Activated CD4-positive, alpha-beta T cell treated with anti-CD3 and anti-CD28 coated beads, Interleukin-2, Interleukin-6, amounts not matched to agents 100 ng/mL and 50 ng/mL, durations not matched to agents 16 hours and 8 hours (primary cell): ENCODE measurements around the gene SNRNP27.

Source experiments
- DNase-seq: peaks from one replicate; pipeline ENCODE4 v3.0.0-alpha.2; 2020

SNRNP27 gene

DNA sequence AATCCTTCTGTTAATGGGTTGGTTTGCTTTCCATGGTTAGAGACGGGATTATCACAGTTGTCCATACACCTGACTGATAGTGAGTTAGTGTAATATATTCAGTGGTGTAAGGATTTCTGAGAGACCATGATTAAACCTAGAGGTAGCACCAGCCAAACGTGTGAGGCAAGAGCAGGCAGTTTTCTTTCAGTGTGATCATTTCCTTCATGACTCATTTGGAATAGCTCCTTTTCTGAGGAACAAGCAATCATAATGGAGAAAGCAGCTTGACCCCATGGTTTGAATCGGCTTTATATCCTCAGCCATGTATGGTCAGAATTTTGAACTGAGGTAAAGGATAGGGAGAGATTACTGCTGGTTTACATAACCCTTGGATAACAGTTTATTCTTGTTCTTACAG is 24.1 kb downstream of the SNRNP27 start:
- no peak for DNase-seq

DNA sequence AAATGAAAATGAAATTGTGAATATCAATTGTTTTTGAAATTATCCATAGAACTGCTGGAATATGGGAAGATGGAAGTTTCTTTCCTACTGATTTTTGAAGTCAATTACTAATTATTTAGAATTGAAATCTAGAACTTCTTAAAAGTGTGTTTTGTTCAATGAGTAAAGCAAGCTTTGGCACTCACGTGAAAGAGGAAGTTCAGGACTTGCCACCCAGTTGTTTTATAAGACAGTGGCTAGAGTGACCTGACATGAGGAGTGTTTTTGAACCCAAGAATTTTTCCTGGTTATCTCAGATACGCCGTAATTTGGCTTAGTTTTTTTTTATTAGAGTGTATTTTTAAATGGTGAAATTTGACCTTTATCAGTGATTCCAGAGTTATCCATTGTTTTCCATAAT is 24.6 kb downstream of the SNRNP27 start:
- no peak for DNase-seq

DNA sequence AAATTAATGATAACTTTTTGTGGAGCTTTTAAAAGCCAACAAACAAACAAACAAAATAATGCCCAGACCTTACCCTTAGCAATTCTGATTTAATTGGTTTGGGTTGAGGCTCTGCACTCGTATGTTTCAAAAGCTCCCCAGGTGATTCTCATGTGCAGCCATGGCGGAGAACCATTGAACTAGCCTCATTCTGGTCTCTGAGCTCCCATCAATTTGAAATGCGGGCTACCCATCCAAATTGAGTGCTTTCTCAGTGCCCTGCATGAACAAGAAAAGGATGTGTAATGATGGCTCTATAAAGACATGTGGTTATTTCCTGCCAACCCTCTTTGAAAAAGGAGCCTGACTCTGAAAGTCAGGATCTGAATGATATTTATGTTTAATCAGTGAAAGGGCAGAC is 29.4 kb downstream of the SNRNP27 start:
- no peak for DNase-seq

DNA sequence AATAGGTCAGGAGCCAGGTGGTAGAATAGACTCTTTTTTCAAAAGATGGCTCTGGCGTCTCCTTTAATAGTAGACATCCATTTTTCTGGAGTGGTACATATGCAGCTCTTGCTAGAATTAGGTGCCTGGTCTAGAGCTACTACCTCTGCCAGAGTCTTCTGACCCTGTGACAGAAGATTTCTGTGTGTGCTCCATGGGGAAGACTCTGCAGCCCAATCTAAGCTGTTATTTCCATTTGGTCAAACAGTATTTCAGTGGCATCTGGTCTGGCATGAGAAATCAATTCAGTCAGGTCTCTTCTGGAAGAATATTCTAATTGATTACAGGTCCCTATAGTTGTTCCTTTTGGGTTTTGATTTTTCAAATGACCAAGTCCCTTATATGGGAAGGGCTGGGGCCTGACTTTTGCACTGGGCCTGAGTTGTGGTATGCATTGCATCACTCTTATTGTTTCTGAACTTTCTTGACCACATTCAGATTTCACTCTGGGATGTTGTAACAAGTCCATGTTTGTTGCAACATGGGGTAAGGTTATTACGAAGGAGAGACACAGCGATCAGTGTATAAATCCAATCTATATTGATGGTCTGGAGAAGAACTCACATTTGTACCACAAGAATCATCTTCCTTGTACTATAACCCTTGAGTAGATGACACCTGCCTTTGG is 33.2 kb downstream of the SNRNP27 start:
- DNase-seq: no peak

DNA sequence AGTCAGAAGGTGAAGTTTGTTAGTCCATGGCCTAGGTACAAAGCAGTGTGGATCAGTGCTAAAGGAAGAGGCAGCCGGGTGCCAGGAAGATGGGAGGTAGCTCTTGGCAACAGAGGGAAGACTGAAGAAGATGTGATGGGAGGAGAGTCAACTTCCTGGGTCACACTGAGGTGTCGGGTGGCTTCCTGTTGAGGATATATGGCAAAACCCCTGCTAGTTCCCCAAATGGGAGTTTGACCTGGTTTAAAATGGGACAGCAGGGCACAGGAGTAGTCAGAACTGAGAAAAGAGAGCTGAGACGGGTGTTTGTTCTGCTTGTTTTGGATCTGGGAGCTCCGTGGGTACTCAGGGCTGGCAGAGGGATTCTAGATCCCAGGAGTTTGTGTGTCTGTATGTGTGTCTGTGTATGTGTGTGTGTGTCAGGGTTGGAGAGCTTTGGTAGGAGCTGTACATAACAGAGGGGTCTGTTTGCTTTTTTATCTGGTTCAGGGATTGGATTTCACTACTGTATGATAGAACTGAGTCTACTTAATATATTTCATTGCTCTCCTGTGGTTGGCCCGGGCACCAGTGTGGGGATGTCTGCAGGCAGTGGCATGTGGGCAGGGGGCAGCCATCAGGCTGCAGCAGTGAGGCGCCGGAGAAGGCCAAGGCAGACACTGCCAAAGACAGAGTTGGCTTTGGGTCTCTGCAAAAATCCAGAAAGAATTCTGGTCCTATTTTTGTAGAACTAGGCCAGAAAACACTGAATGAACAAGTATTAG is 38.3 kb downstream of the SNRNP27 start:
- no peak for DNase-seq

DNA sequence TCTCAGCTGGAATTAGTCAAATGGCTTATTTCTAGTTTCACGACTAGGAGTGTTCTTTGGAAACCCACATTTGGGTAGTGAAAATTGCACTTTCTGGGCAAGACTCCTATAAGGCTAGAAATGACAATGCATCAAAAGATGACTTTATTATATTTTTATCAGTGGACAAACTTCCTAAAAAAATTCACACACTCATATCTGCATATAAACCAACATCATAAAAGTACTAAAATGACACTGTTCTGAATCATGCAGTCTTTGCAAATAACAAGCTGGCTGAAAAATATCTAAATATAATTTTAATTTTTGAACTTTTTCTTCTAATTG is 38.8 kb downstream of the SNRNP27 start:
- peak; percentile 48 for DNase-seq

DNA sequence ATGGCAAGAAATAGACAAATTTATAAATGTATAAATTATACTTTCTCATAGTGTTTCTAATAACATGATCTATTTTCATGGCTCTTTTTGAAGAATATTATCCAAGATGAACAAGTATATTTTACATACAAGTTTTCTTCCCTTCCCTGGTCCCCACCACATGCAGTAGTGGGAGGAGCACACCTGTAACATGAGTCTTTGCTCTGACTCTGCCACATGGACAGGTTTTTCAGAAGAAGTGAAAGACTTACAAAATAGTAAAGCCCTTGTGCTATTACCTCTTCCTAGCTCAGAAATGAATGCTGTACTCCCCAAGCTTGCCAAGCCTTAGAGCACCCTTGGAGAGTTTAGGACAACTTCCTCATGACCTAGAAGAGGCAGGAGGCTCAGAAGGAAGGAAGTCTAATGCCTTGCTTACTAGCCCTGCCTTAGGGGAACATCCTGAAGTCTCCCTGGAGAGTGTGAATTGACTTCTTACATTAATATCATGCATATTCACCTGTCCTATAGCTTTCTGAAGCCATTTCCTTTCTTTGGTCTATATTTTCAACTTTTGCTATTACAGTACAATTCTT is 39.6 kb downstream of the SNRNP27 start:
- no peak for DNase-seq

DNA sequence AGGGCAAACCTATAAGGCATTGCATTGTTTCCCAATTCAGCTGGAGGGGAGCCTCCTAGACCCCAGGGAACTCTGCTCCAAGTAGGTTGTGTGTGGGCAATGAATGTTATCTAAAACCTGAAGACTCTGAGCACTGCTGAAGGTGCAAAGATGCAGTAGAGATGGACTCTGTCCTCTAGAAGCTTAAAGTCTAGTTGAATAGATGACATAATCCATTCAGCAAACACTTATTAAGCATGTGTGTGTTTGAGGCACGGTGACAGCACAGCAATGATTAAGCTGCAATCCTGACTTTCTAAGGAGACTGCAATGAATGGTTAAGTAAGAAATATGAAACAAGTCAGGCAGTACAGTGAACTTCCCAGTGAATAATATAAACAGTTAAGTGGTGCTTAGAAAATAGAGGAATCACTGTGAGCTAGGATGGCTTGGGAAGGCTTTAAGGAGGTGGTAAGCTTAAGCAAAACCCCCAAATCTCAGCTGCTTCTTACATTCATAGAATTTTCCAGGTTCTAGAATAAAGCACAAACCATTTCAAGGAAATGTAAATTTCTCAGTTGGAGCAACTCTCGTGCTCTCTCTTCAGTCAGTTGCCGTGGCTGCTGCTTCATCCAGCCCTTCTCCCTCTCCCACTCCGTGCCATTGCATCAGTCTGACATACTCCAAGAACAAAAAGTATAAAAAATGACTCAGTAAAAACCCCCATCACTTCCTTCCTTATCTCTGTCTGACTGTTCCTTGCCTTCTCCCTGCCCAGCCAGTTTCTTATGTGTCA is 40.3 kb downstream of the SNRNP27 start:
- DNase-seq: peak; percentile 68

DNA sequence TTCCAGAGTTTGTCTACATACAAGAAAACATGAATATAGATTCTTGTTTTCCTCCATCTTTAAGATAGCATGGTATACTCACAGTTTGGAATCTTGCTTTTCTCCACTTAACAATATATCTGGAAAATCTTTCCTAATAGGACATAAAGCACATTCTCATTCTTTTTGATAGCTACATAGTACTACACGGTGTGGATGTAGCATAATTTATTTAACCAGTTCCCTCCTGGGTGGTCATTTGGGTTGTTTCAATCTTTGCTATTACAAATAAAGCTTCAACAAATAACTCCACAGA is 40.8 kb downstream of the SNRNP27 start:
- DNase-seq: no peak

DNA sequence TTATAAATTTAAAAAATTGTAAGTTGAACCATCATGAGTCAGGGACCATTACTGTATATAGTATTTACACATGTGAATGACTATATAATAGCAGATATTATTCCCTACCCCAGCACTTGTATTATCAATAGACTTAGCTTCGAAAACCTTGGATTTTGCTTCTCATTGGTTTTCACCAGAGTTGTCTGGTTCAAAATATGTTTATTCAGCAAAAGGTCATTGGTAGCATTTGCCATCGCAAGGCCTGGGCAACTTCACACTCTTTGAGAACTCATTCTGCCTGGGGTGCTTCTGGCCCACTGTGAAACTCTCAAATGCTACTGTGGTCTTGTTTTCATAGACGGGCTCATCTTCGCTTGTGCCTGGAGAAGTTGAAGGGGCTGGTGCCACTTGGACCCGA is 41.3 kb downstream of the SNRNP27 start:
- DNase-seq: no peak

DNA sequence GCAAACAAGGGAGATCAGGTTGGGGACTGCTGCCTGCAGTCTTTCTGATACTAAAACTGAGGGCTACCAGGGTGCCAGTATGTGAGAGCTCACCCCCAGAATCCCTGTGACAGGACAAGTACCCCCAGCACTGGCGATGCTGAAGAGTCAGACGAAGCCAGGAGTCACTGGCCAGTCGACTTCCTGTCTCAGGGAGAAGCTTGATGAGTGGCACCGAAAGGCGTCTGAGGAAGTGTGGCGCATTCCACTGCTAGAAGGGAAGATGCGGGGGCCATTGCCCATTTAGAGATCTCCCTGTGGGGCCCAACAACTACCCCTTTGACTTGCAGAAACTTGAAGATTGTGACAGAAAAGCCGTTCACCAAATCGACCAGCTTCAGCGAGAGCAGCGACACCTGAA is 43.1 kb downstream of the SNRNP27 start:
- DNase-seq: no peak

DNA sequence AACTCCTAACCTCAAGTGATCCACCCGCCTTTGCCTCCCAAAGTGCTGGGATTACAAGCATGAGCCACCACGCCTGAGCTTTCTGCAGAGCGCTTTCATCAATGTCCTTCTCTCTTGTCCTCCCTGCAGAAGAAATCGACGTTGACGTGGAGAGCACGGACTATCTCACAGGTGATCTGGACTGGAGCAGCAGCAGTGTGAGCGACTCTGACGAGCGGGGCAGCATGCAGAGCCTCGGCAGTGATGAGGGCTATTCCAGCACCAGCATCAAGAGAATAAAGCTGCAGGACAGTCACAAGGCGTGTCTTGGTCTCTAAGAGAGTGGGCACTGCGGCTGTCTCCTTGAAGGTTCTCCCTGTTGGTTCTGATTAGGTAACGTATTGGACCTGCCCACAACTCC is 44.2 kb downstream of the SNRNP27 start:
- no peak for DNase-seq

DNA sequence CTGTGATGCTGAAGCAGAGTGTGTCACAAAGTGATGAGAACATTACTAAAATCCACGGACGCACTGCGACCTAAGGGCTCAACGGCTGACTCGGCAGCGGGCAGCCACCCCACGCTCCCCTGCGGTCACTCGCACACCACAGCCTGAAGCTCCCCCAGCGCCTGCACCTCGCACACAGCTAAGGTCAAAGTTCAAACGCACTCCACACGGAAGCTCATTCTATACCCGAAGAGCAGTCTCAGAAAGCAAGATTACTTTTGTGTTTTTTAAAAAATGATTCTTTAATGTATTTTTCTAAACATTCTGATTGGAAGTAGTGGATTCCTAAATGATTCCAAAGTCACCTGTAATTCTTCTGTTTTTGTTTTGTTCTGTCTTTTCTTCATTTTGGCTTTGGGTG is 46.0 kb downstream of the SNRNP27 start:
- DNase-seq: no peak

DNA sequence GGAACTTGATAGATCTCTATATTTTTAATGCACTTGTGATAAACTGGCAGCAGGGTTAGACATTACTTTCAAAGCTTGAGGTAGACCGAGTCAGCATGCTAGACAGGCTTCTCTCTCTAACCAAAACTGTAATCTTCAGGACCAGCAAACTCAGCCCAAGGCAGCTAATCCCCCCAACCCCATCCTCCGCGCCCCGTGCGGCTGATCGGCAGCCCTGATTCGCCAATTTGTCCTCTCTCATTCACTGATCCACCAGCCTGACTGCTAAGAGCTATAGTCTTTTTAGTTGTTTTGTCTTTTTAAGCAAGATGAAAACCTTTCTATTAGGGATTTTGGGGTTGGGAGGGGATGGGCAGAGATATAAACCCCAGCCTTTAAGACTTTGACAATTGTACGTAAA is 46.9 kb downstream of the SNRNP27 start:
- DNase-seq: no peak

DNA sequence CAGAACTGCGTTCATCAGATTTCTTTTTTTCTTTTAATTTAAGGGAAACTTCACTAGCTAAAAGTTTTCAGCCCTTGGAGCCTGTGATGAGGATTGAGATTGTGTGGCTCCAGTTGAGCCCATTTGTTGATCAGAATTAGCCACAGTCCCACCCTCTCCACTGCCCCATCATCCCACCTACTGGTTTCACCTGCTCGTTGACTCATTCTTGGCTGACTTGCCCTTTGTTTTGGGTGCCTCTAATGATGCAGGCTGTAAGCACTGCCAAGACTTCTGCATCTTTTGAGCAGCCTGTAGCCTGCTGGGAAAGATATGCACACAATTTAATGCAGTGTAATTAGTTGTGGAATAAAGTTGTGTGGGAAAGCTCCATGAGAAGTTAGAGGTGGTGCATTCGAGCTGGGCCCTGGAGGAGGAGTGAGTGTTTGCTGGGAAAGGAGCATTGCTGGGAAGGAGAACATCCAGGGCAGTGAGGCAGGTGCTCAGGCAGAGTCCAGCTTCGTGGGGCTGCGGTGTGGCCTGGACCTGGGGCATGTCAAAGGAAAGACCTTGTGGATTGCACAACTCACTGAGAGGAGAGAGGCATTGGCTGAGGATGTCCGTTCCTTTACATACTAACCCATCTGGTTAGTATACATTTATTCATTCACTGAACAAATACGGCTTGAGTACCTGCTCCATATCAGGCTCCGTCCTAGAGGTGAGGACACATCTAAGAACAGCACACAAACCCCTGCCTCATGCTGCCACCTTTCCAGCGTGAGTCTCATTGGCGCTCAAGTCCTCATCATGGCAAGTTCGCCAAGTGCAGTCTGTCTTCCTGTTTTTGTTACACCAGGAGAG is 49.5 kb downstream of the SNRNP27 start:
- no peak for DNase-seq

DNA sequence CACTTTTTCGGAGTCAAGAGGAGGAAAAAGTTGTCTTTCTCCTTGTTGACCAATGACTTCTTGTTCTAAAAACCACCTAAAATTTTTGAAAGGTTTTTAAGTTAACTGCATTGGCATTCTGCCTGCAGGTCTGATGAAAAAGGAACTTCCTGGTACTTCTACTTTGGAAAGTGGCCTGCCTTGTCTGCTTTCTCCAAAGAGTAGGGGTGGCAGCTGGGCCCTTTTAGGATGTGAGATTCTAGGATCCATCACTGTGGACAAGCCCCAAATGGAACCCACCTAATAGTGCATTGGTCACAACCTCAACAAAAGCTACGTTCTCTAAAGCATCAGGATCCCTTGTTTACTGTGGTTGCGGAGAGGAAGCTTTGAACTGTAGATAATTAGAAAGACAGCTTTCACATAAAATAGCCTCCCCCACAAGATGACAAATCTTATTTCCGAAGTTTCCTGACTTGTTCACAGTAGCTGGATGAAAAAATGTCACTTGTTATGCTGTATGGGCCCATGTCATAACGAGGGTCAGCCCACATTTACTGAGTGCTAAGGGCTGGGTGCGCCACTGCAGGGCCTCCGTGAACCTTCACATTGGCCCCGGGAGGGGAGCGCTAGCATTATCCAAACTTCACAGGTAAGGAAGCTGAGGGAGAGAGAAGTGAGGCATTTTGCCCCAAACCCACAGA is 50.2 kb downstream of the SNRNP27 start:
- DNase-seq: no peak

DNA sequence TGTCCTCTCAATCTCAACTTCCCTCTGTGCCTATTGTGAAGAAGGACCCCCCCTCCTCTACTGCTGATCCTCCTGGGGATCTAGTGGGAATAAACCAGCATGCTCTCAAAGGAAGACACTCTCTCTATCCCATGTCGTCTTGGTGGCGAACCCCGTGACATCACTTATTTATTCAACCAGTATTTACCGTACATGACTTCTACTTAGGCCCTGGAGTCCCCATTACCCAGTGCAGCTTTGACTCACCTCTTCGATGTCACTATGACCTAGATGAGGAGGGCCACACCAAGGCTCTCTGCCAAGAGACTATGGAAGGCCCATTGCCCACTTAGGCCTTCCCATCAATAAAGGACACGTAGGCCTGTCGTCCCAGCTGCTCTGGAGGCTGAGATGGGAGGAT is 51.0 kb downstream of the SNRNP27 start:
- DNase-seq: no peak

DNA sequence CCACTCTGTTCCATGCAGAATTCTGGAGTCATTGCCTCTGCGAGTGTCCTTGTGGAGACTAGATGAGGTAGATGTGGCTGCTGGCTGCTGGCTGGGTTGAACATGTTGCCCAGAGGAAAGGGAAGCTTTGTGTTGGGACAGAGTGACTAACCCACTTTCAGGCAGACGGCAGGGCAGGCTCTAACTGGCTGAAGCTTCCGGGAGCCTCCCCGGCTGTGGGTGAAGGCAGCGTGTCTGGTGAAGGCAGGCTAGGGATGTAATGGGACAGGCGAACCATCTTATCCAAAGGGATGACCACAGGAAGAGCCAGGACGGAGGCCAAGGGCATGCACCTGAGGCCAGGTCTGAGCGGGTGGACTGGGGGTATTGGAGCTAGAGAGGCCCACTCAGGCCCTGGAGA is 51.7 kb downstream of the SNRNP27 start:
- DNase-seq: peak; percentile 30

DNA sequence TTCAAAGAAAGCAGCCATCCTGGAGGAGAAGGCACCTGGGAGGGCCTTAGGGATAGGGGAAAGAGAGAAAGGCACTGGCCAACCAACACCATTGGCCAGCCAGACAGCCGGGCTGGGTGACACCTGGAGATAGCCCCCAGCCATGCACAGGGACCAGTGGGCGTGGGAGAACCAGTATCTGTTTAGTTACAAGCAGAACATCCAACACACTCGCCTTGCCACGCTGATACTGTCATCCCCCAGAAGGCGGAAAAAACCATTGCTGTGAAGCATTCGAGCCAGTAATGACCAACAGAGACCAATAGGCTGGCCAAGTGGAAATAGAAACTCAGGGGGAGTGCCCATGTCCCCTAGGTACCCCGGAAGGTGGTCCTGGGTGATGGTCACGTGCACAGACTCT is 52.2 kb downstream of the SNRNP27 start:
- no peak for DNase-seq

DNA sequence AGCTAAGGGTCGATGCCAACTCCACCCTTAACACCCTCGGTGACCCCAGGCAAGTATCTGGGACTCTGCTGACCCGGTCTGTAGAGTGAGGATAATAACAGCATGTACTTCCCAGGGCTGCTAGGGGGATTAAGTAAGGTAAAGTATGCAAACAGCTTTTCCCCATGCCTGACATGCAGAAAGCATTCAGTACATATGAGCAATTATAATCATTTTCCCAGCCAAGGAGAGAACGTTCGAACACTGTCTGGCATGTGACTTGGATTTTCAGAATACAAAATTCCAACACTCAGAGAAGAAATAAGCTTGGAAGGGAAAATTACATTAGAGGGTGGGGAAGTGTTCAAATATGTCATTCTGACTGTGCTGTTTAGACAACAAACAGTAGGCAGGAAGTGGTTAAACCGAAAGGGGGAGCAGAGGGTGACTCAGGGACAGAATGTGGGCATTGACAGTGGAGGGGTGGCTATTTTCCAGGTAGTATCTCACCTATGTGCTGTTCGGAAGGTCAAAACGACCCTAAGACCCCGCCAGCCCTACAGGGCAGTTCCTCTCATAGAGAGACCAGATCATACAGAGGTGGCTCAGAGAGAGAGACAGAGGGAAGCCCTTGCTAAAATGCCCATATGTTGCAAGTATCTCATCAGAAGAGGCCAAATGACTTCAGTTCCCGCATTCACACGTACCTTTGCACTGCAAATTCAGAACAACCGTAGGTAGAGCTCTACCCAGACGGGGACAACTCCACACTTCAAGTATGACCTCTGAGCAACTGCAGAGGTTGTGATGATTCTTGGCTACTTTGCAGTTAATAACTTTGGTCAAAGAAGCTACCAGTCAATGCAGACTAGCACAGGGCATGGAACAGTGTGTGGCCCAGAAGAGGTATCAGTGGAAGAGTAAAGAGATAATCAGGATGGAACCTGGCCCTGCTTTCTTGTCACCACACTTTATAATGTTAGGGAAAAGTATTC is 52.9 kb downstream of the SNRNP27 start:
- peak; percentile 84 for DNase-seq

DNA sequence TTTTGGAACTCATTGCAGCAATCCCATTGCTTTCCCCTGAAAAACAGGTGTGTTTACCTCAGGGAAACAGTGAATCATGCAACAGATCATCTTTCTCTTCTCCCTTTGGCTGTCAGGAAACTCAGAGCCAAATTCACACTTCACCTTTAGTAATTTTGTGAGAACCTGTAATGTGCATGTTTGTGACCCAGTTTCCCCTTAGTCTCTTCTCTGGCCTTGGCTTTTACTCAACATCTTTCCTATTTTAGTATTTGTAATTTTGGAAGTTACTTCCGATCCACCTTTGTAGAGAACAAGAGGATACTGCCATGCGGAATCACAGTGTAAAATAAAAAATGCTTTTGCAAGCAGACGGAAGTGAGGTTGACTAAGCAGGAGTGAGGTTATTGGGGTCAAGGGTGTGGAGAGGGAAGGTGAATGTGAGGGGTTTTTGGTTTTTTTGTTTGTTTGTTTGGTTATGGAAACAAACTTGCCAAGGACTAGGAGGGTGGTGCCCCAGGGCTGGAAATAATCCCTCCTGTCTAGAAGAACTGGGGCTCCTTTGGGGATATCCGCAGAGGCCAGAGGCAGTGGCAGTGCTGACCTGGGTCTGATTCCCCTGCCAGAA is 53.7 kb downstream of the SNRNP27 start:
- DNase-seq: no peak
